ENCODE data around the gene KAZN.

DNA sequence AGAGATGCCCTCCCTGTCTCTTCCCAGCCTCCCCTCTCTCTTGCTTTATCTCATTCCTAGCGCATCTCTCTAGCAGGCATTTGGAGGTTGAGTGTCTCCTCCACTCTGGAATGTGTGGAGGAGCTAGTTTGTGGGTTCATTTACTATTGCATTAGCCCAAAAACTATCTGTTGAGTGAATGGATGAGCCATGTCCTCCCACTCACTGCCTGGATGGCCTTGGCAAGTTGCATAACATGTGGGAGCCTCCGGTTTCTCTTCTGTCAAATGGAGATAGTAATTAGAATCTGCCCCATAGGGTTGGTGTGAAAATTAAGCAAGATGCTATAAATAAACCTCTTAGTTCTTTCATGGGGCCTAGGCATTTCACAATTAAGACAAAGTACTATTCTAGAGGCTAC, 181.8 kb downstream of the KAZN start:
- TF ChIP-seq, protein P1, sequence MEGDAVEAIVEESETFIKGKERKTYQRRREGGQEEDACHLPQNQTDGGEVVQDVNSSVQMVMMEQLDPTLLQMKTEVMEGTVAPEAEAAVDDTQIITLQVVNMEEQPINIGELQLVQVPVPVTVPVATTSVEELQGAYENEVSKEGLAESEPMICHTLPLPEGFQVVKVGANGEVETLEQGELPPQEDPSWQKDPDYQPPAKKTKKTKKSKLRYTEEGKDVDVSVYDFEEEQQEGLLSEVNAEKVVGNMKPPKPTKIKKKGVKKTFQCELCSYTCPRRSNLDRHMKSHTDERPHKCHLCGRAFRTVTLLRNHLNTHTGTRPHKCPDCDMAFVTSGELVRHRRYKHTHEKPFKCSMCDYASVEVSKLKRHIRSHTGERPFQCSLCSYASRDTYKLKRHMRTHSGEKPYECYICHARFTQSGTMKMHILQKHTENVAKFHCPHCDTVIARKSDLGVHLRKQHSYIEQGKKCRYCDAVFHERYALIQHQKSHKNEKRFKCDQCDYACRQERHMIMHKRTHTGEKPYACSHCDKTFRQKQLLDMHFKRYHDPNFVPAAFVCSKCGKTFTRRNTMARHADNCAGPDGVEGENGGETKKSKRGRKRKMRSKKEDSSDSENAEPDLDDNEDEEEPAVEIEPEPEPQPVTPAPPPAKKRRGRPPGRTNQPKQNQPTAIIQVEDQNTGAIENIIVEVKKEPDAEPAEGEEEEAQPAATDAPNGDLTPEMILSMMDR (IDR thresholded peaks at IDR 0.05), result no peak
- no peak for TF ChIP-seq POLR2A (IDR thresholded peaks at IDR 0.05)

All from body of pancreas (tissue), 4 donors.